Stomach (tissue), 9 donors: ENCODE results near the gene CAB39. TPM values are rescaled to one million over a fixed set of nuclear protein-coding genes. Genes with fewer than 3 reads are reported as not detected.

ENCODE experiments used
- DNase-seq, 2 donors: peaks; one replicate each; pipeline versions ENCODE4 v3.0.0 to v3.0.0-alpha.2; 2013 to 2019
- H3K27ac ChIP-seq, 5 donors: fragments of 200-600 bp in 4 of 5; sonication (generic) in 4 of 5; one replicate each; pipeline ENCODE4 v1.5.1; 2013 to 2019; ENCODE audit warnings: mild to moderate bottlenecking in 1 of 5, moderate library complexity in 1 of 5
- H3K27me3 ChIP-seq, 3 donors: fragments of 200-600 bp; sonication (generic); one replicate each; pipeline ENCODE4 v1.5.1; 2017 to 2019; ENCODE audit warnings: mixed run types in 1 of 3
- H3K36me3 ChIP-seq, 4 donors: fragments of 200-600 bp; sonication (generic); 1 replicate in 3 of 4; 2 replicates in 1 of 4; pipeline ENCODE4 v1.5.1; 2016 to 2019
- H3K4me1 ChIP-seq, 4 donors: fragments of 200-600 bp; sonication (generic); one replicate each; pipeline ENCODE4 v1.5.1; 2016 to 2019
- H3K4me3 ChIP-seq, 4 donors: fragments of 200-600 bp; sonication (generic) in 3 of 4; one replicate each; pipeline ENCODE4 v1.5.1; 2016 to 2019; ENCODE audit warnings: mild to moderate bottlenecking in 1 of 4
- H3K9me3 ChIP-seq, 4 donors: fragments of 200-600 bp; sonication (generic); one replicate each; pipeline ENCODE4 v1.5.1; 2016 to 2019
- CTCF ChIP-seq, 7 experiments: fragments of 450-650 bp in 4 of 7; fragments of 200-600 bp in 3 of 7; sonication (generic) in 3 of 7; IDR thresholded peaks; one replicate each; pipeline ENCODE4 v1.5.1; 2016 to 2019; ENCODE audit warnings: antibody characterized with exemption in 7 of 7, control low read depth in 2 of 7, mild to moderate bottlenecking in 1 of 7
- EP300 ChIP-seq: sonication (generic); formaldehyde crosslinking; IDR thresholded peaks from one replicate; pipeline ENCODE4 v1.6.1; 2017; ENCODE audit warnings: antibody characterized with exemption
- POLR2A ChIP-seq, 4 donors: fragments of 450-650 bp; IDR thresholded peaks; one replicate each; pipeline ENCODE4 v1.6.1; 2016; ENCODE audit warnings: antibody characterized with exemption in 4 of 4, control low read depth in 2 of 4, mild to moderate bottlenecking in 1 of 4, moderate library complexity in 1 of 4
- POLR2AphosphoS5 ChIP-seq, 3 donors: sonication (generic); formaldehyde crosslinking; IDR thresholded peaks; one replicate each; pipeline ENCODE4 v1.6.1; 2016; ENCODE audit warnings: antibody characterized with exemption in 3 of 3
- WGBS, 5 donors: extraction: QIAGEN DNeasy Blood & Tissue Kit in 3 of 5; methylation state at CpG; one replicate each; pipeline versions ENCODE4 v1.1.5 to v1.1.7; 2013 to 2018; 5-methylcytosine and 5-hydroxymethylcytosine counted together
- intact Hi-C: fragments of 100-400 bp; cut with DNase I; formaldehyde crosslinking; loops from one replicate; pipeline ENCODE4 v1.15.1; 2023; ENCODE audit warnings: low total_unique reads
- polyA plus RNA-seq, 3 donors: library from polyadenylated mRNA; stranded (reverse); fragments of 200-250 nt; gene quantifications; one replicate each; pipeline ENCODE4 v1.2.3, GENCODE V29; 2013
- total RNA-seq, 5 donors: library from RNA; depleted of rRNA; stranded (reverse); fragments of >200 nt; gene quantifications; one replicate each; pipeline versions ENCODE4 v1.1.0 to v1.2.3, GENCODE V29; 2014 to 2016
- donor health status: healthy with polysubstance abuse.
- donor health status: Bipolar disorder and iron deficiency.
- donor health status: healthy.

CAB39 gene
- total and polyA plus RNA-seq, 8 donors, result 21.8 to 126 (median 84.5) TPM

GRCh38 chr2:230759481-230760167 is 47.0 kb downstream of the CAB39 start:
- Histone ChIP-seq H3K36me3 (peaks cover 0 to 38% (median 35%) of the 10 kb centered on the region in 4 donors), H3K4me3 (no peak overlapping the region), H3K9me3 (no peaks in the 10 kb centered on the region), H3K4me1 (peaks cover 43 to 78% (median 58%) of the 10 kb centered on the region in 4 donors), H3K27ac (peak overlapping the region in 4 of 5 donors; percentile 35 to 74 (median 54)), H3K27me3 (no peaks in the 10 kb centered on the region)
- WGBS, 5 donors, result 36 to 67% (median 54%) methylated on average over 11 of the region's 11 CpGs
- DNase-seq, result no peak
- intact Hi-C loops, result no loop called here
- TF ChIP-seq POLR2AphosphoS5 (IDR thresholded peaks at IDR 0.05), result no peak
- no peak for TF ChIP-seq POLR2A (IDR thresholded peaks at IDR 0.05)
- TF ChIP-seq EP300, result no peak
- TF ChIP-seq CTCF (IDR thresholded peaks at IDR 0.05), result no peak

- Histone ChIP-seq H3K27ac (no peak overlapping the region), H3K36me3 (peaks cover 0 to 48% (median 44%) of the 10 kb centered on the region in 4 donors), H3K4me3 (no peak overlapping the region), H3K9me3 (no peaks in the 10 kb centered on the region), H3K4me1 (peaks cover 32 to 76% (median 54%) of the 10 kb centered on the region in 4 donors), H3K27me3 (no peaks in the 10 kb centered on the region)
- TF ChIP-seq EP300, result no peak
- no peak for TF ChIP-seq CTCF (IDR thresholded peaks at IDR 0.05)
- no peak for TF ChIP-seq POLR2AphosphoS5 (IDR thresholded peaks at IDR 0.05)
- TF ChIP-seq POLR2A (IDR thresholded peaks at IDR 0.05), result no peak
- intact Hi-C loops, result no loop called here
- 95 to 98% (median 97%) methylated on average over 8 of the region's 8 CpGs for WGBS, 5 donors
- DNase-seq, result no peak
These were observed 49.1 kb downstream of the CAB39 start for GRCh38 chr2:230761704-230762103.

DNA sequence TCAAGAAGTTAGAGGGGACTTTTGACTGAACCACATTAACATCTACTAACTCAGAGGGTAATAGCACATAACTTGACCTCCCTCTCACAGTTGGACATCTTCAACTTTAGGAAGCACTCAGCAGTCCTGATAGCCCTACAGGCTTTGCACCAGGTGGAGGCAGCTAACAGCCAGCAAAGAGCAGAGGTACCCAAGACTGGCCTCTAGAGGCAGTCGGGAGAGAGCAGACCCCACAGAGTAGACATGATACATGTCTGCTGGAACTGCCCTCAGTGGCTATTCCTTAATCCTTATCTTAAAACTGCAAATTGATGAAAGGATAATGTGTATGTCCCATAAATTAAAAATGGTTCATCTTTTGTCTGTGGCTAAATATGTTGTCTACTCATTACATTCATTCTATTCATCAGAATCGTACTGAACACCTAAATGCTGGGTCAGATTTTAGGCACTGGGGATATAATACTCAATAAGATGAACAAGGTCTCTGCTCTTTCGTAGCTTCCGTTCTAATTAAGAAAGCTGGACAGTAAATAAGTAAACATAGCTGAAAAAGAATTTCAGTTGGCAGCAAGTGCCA is 49.8 kb downstream of the CAB39 start:
- TF ChIP-seq CTCF (IDR thresholded peaks at IDR 0.05) (peak in 2 of 7 experiments; percentile 22 to 33), EP300 (no peak)
- intact Hi-C loops, result no loop called here
- Histone ChIP-seq H3K27ac (no peak overlapping the region), H3K36me3 (peaks cover 0 to 52% (median 45%) of the 10 kb centered on the region in 4 donors), H3K27me3 (no peaks in the 10 kb centered on the region), H3K9me3 (no peaks in the 10 kb centered on the region), H3K4me3 (no peak overlapping the region), H3K4me1 (peaks cover 25 to 71% (median 47%) of the 10 kb centered on the region in 4 donors)
- DNase-seq, result peak in 1 of 2 donors; percentile 55
- WGBS, 5 donors, result 66 to 75% (median 67%) methylated on average over 4 of the region's 4 CpGs

DNA sequence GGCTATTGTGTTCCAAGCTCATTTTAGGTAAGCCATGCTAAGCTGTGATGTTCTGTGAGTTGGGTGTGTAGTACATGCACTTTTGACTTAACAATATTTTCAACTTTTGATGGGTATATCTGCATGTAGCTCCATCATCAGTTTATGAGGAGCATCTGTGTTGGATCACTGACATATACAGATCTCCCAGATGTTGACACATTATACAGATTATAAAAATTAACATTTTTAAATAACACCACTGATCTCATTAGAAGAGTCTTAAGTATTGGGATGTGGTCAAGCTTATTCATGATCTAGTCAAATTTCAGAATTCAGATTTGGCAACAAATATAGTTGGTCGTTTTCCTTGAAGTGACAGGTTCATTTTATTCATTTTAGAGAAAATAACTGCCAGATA is 51.7 kb downstream of the CAB39 start:
- Histone ChIP-seq H3K9me3 (no peaks in the 10 kb centered on the region), H3K27ac (no peak overlapping the region), H3K27me3 (no peaks in the 10 kb centered on the region), H3K36me3 (peaks cover 0 to 56% (median 45%) of the 10 kb centered on the region in 4 donors), H3K4me3 (no peak overlapping the region), H3K4me1 (peaks cover 5 to 51% (median 29%) of the 10 kb centered on the region in 4 donors)
- intact Hi-C loops, result no loop called here
- 84 to 96% (median 93%) methylated on average over 1 of the region's 1 CpG for WGBS, 5 donors
- TF ChIP-seq CTCF (IDR thresholded peaks at IDR 0.05) (no peak), POLR2AphosphoS5 (IDR thresholded peaks at IDR 0.05) (no peak), EP300 (no peak), POLR2A (IDR thresholded peaks at IDR 0.05) (no peak)
- no peak for DNase-seq
